Measurements from ENCODE around the gene PTPRJ. TPM values are rescaled to one million over a fixed set of nuclear protein-coding genes. Genes with fewer than 3 reads are reported as not detected.

Gene PTPRJ
- total and polyA plus RNA-seq, 8 donors, result 12.6 to 63.5 (median 16.6) TPM

GRCh38 chr11:47989779-47990178 is 9.4 kb downstream of the PTPRJ start:
- DNase-seq, result no peak
- no peak overlapping the region for H3K4me3 ChIP-seq
- intact Hi-C loops (cut with DNase I), result no loop called here
- no peaks in the 10 kb centered on the region for H3K27me3 ChIP-seq
- no peak for TF ChIP-seq CTCF (IDR thresholded peaks at IDR 0.05)
- ATAC-seq, result no peak
- H3K27ac ChIP-seq, result peak overlapping the region in 1 of 2 donors; percentile 79
- no peaks in the 10 kb centered on the region for H3K36me3 ChIP-seq
- H3K4me1 ChIP-seq, result peaks cover 24 to 97% of the 10 kb centered on the region in 2 donors
- H3K9me3 ChIP-seq, result no peaks in the 10 kb centered on the region

DNA sequence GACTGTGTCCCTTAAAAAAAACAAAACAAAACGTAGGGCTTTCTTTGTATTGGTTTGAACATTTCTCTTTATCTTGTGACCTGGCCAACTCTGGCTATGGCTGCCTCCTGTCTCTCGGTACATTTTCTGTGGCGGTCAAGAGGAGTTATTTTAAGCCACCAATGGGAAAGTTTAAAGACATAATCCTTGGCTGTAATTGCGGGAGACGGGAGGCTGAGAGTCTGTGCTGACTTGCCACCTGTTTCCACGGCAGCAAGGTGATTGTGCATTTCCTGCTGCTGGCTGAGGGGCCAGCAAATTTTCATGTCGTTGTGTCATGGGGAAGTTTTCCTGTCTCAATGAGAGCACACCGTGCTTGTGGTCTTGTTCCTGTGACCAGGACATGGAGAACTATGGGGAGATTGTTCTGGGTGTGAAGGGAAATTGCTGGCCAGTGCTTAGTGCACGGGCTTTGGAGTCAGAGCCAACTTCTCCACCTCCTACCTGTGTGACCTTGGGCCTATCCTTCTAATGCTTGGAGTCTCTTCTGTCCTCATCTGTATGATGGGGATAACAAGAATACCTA is 11.0 kb downstream of the PTPRJ start:
- Histone ChIP-seq H3K4me1 (peaks cover 20 to 97% of the 10 kb centered on the region in 2 donors), H3K27ac (peak overlapping the region; percentile 73 to 79), H3K9me3 (no peaks in the 10 kb centered on the region), H3K36me3 (no peaks in the 10 kb centered on the region), H3K27me3 (no peaks in the 10 kb centered on the region), H3K4me3 (no peak overlapping the region)
- peak in 2 of 4 donors; percentile 60 to 64 for DNase-seq
- ATAC-seq, result peak; percentile 80
- TF ChIP-seq CTCF (IDR thresholded peaks at IDR 0.05), result no peak
- intact Hi-C loops (cut with DNase I), result no loop called here

DNA sequence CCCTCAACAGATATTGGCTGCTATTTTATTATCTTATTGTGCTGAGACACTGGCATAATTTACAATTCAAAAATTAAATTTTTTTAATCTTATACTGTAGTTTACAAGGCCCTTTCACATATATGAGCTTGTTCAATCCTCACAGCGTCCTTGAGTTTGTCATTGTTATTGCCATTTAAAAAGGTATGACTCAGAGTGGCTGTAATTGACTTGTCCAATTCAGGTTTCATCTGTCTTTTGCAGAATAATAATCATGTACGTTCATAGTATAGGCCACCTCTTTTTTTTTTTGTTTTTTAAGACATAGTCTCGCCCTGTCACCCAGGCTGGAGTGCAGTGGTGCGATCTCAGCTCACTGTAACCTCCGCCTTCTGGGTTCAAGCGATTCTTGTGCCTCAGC is 11.5 kb downstream of the PTPRJ start:
- ATAC-seq, result no peak
- peak overlapping the region; percentile 73 to 79 for H3K27ac ChIP-seq

DNA sequence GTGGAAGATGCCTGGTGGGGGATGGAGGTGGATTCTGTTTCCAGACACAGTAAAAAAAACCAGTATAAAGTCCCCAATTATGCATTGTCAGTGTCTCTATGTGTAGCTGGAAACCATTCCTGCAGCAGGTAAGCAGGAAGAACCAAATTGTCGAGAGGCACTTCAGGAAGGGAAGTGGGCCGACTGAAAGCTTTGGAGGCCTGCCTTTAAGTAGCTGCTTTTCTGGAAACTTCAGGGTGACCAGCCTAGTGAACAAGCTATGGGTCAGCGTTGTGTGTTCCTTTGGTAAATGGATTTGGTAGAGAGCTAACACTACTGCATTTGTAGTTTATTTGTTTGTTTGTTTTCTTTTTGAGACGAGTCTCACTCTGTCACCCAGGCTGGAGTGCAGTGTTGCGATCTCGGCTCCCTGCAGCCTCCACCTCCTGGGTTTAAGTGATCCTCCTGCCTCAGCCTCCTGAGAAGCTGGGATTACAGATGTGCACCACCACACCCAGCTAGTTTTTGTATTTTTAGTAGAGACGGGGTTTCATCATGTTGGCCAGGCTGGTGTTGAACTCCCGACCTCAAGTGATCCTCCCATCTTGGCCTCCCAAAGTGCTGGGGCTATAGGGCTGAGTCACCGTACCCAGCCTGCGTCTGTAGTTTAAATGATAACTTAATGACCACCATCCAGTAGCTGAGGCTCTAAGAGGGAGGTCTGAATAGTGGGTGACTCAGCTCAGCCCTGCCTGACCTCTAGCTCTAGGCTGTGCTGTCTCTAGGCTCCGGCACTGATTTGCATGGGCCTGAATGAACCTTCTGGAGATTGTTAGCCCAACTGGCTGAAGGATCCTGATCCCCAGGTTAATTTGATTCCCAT is 12.8 kb downstream of the PTPRJ start:
- ATAC-seq, result peak; percentile 35
- no peaks in the 10 kb centered on the region for H3K27me3 ChIP-seq
- no peak overlapping the region for H3K4me3 ChIP-seq
- peak overlapping the region in 1 of 2 donors; percentile 20 for H3K27ac ChIP-seq
- no peak for DNase-seq
- no peak for TF ChIP-seq CTCF (IDR thresholded peaks at IDR 0.05)
- H3K4me1 ChIP-seq, result peaks cover 12 to 96% of the 10 kb centered on the region in 2 donors
- peaks cover 0 to 4% of the 10 kb centered on the region in 2 donors for H3K36me3 ChIP-seq
- intact Hi-C loops (cut with DNase I), result no loop called here
- no peaks in the 10 kb centered on the region for H3K9me3 ChIP-seq

More for the DNA sequence above, 11.5 kb downstream of the PTPRJ start:
- H3K36me3 ChIP-seq, result peaks cover 0 to 1% of the 10 kb centered on the region in 2 donors
- H3K27me3 ChIP-seq, result no peaks in the 10 kb centered on the region
- H3K9me3 ChIP-seq, result no peaks in the 10 kb centered on the region
- no peak for TF ChIP-seq CTCF (IDR thresholded peaks at IDR 0.05)
- no peak overlapping the region for H3K4me3 ChIP-seq
- H3K4me1 ChIP-seq, result peaks cover 15 to 97% of the 10 kb centered on the region in 2 donors
- DNase-seq, result no peak
- intact Hi-C loops (cut with DNase I), result no loop called here

DNA sequence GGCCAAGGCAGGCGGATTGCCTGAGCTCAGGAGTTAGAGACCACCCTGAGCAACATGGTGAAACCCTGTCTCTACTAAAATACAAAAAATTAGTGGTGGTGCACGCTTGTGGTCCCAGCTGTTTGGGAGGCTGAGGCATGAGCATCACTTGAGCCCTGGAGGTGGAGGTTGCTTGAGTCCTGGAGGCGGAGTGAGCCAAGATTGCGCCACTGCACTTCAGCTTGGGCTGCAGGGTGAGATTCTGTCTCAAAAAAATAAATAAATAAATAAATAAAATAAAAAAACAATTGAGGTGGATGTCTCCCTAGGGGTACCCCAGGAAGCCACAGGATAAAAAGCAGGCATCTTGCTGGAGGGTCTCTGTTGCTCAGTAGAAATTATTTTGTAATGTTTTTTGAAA is 14.1 kb downstream of the PTPRJ start:
- H3K4me1 ChIP-seq, result peaks cover 18 to 95% of the 10 kb centered on the region in 2 donors
- H3K4me3 ChIP-seq, result no peak overlapping the region
- intact Hi-C loops (cut with DNase I), result no loop called here
- DNase-seq (no peak), ATAC-seq (no peak)
- H3K27me3 ChIP-seq, result no peaks in the 10 kb centered on the region
- no peak for TF ChIP-seq CTCF (IDR thresholded peaks at IDR 0.05)
- H3K27ac ChIP-seq, result no peak overlapping the region
- peaks cover 0 to 4% of the 10 kb centered on the region in 2 donors for H3K36me3 ChIP-seq
- H3K9me3 ChIP-seq, result no peaks in the 10 kb centered on the region
